GM12874 (cell line): ENCODE data around the gene OR4K1.

Experiments
- CTCF ChIP-seq: IDR thresholded peaks from 2 replicates; pipeline ENCODE4 v1.5.1; 2011; ENCODE audit warnings: low read depth, mild to moderate bottlenecking, control low read depth, low read length, moderate library complexity; ENCODE audit not compliant: insufficient read depth

Gene OR4K1, protein sequence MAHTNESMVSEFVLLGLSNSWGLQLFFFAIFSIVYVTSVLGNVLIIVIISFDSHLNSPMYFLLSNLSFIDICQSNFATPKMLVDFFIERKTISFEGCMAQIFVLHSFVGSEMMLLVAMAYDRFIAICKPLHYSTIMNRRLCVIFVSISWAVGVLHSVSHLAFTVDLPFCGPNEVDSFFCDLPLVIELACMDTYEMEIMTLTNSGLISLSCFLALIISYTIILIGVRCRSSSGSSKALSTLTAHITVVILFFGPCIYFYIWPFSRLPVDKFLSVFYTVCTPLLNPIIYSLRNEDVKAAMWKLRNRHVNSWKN

DNA sequence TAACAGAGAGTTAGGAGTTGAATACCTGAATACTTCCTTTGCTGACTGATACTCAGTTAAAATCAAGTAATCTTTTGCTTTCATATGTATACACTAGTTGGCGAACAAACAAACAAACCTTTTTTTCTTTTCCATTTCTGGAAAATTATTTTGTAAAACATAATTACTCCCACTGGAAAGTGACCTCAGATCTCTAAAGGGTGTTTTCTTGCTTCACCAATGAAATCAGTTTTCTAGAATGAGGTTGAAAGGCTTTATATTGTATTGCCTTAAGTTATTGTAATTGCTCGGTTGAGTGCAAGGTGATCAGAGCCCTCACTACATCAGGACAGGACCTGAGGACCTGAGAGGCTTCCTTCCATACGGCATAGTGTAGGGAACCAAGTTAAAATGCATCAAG is at the start of gene OR4K1:
TSS of gene OR4K1 (plus strand) at position 301 of the 400 bp plus-strand sequence. CDS start 4,750 bp downstream, outside the sequence.
- no peak for TF ChIP-seq CTCF

DNA sequence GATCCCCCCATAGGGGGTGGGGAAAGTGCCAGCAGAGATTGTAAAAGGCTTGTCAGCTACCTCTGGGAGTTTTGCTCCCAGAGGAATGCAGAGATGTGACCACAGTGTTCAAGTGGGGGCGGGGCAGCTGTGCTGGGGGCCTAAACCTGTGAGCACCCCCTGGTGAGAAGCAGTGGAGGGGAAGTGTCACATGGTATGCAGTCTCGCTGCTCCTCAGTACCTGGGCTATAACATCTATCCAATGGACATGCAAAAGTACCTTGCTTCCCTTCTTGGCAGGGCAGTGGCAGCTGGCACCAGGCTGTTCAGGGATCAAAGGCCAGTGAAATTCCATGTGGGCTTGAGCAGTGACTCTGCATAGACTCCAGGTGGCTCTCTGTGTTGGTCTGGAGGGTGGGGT is 35.4 kb upstream of the OR4K1 start:
- TF ChIP-seq CTCF: no peak

DNA sequence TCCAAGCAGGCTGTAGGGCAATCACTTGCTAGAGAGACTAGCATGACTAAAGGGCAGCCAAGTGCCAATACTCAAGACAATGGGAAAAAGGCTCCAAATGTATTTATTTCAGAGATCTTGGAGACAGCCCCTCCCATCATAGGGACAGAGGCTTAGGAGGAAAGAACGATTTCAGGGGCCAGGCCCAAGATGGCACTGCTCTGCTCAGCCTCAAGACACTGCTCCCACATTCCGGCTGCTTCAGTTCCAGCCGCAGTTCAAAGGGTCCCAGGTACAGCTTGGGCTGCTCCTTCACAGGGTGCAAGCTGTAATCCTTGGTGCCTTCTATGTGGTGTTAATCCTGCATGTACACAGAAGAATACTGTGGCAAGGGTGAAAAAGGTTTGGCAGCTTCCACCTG is 29.7 kb upstream of the OR4K1 start:
- TF ChIP-seq CTCF: no peak

- TF ChIP-seq CTCF: no peak
Measured at GRCh38 chr14:19902409-19902808, 28.3 kb upstream of the OR4K1 start.

DNA sequence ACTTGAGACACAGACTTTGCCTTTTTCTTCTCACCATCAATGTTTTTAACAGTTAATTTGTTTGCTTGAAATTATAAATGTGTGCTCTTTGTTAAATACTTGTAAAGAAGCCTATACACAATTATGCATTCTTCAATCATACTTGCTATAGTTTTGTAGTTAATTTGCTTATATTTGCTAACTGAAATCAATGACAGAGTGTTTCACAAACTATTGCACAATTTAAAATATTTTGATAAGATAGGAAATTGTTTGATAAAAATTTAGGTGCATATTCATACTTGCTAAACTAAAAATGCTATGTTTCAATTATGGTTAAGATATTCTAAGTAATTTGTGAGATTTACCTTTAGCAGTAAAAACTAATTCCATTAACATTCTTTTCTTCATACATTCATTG is 24.1 kb upstream of the OR4K1 start:
- no peak for TF ChIP-seq CTCF

GRCh38 chr14:19911114-19911513 is 19.6 kb upstream of the OR4K1 start:
- TF ChIP-seq CTCF: no peak

GRCh38 chr14:19917243-19917642 is 13.5 kb upstream of the OR4K1 start:
- no peak for TF ChIP-seq CTCF
